PFSK-1 (cell line): ENCODE data around the gene AMOTL1.

Source experiments
- FOXP2 ChIP-seq: optimal IDR thresholded peaks from 2 replicates; pipeline ENCODE3; 2011; ENCODE audit warnings: borderline replicate concordance, control low read depth, inconsistent platforms; ENCODE audit not compliant: insufficient read depth; ENCODE audit errors: extremely low read length, extremely low read depth
- POLR2AphosphoS5 ChIP-seq: IDR thresholded peaks from 2 replicates; pipeline ENCODE4 v1.6.1; 2012; ENCODE audit warnings: low read depth, mild to moderate bottlenecking, control low read depth, low read length, moderate library complexity
- REST ChIP-seq, 2 experiments: IDR thresholded peaks; 2 replicates each; pipeline versions ENCODE4 v1.6.1 to v1.8.0; 2011 to 2012; ENCODE audit warnings: low read depth in 2 of 2, low read length in 2 of 2, control low read depth in 1 of 2, inconsistent platforms in 1 of 2, mild to moderate bottlenecking in 1 of 2, moderate library complexity in 1 of 2; ENCODE audit not compliant: insufficient read depth in 1 of 2
- SIN3A ChIP-seq: IDR thresholded peaks from 2 replicates; pipeline ENCODE4 v1.6.1; 2012; ENCODE audit warnings: mild to moderate bottlenecking, low read length, moderate library complexity, borderline replicate concordance; ENCODE audit not compliant: insufficient read depth
- TAF1 ChIP-seq: IDR thresholded peaks from 2 replicates; pipeline ENCODE4 v1.6.1; 2012; ENCODE audit warnings: low read length, control low read depth, borderline replicate concordance; ENCODE audit not compliant: insufficient read depth

GRCh38 chr11:94780432-94780831 is 12.3 kb downstream of the AMOTL1 start:
- TF ChIP-seq POLR2AphosphoS5 (no peak), REST (IDR thresholded peaks at IDR 0.05; ENCODE audit: insufficient read depth in 1 of 2, low read depth in 2 of 2, low read length in 2 of 2) (no peak), SIN3A (no peak), TAF1 (no peak), FOXP2 (no peak)
